Cortex of kidney (tissue), 1 donor: Measurements from ENCODE around the gene BRSK2.

Experiments used
- DNase-seq: peaks from one replicate; lab custom pipeline; 2025; lab: John Stamatoyannopoulos, UW

Gene BRSK2

GRCh38 chr11:1469911-1470680, 80.4 kb downstream of the BRSK2 start:
- DNase-seq = no peak

GRCh38 chr11:1470681-1471611, 81.2 kb downstream of the BRSK2 start:
- DNase-seq = no peak

- DNase-seq = no peak
These were observed 82.0 kb downstream of the BRSK2 start for GRCh38 chr11:1471736-1472135.

- no peak for DNase-seq
These were observed 82.7 kb downstream of the BRSK2 start for GRCh38 chr11:1472180-1473005.

- DNase-seq = no peak
These were observed 83.4 kb downstream of the BRSK2 start for GRCh38 chr11:1473011-1473628.

GRCh38 chr11:1473786-1474185, 84.1 kb downstream of the BRSK2 start:
- no peak for DNase-seq

- DNase-seq = no peak
These were observed 86.1 kb downstream of the BRSK2 start for GRCh38 chr11:1475841-1476240.

- DNase-seq = no peak
These were observed 87.4 kb downstream of the BRSK2 start for GRCh38 chr11:1476940-1477736.

GRCh38 chr11:1478011-1478410, 88.3 kb downstream of the BRSK2 start:
- no peak for DNase-seq

GRCh38 chr11:1478544-1478943, 88.8 kb downstream of the BRSK2 start:
- no peak for DNase-seq

- no peak for DNase-seq
These were observed 89.4 kb downstream of the BRSK2 start for GRCh38 chr11:1479006-1479677.

GRCh38 chr11:1479678-1480118, 90.0 kb downstream of the BRSK2 start:
- no peak for DNase-seq

GRCh38 chr11:1480191-1480554, 90.4 kb downstream of the BRSK2 start:
- DNase-seq = no peak

- DNase-seq = no peak
These were observed 91.1 kb downstream of the BRSK2 start for GRCh38 chr11:1480555-1481482.

- no peak for DNase-seq
These were observed 91.7 kb downstream of the BRSK2 start for GRCh38 chr11:1481483-1481825.

- no peak for DNase-seq
These were observed 92.2 kb downstream of the BRSK2 start for GRCh38 chr11:1481861-1482441.

GRCh38 chr11:1482581-1483444, 93.1 kb downstream of the BRSK2 start:
- no peak for DNase-seq

- no peak for DNase-seq
These were observed 93.8 kb downstream of the BRSK2 start for GRCh38 chr11:1483445-1483961.
